ENCODE measurements around the gene ARHGAP26.

The ARHGAP26 gene

DNA sequence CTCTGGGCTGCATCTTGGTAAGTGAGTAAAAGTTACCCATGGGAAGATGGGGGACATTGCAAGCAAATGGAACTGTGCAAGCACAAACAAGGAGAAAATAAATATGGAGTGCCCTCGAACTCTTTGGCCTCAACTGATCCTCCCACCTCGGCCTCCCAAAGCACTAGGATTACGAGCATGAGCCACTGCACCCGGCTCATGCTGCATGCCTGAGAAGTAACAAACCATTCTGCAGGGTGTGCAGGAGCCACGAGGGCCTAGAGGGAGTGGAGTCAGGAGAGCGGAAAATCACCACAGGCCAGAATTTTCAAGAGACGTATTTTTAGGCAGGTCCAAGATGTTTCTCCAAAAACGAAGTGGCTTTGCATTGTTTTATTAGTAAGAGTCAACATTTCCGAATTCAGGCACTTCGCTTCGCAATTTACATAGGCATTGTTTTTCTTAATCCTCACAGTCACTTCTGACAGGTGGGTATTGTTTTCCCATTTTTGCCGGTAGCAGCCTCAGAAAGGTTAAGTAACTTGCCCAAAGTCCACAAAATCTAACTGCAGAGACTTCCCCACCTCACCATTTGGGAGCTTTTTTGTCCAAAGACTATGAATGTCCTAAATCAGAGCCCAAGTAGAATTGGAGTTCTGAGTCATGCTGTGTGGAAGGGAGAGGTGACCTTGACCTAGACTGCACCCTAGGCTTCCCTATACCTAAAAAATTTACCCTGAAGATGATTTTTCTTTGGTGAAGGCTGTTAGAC is 403.1 kb downstream of the ARHGAP26 start:
- DNase-seq (ENCODE audit: low spot score): no peak
- FAIRE-seq: no peak

DNA sequence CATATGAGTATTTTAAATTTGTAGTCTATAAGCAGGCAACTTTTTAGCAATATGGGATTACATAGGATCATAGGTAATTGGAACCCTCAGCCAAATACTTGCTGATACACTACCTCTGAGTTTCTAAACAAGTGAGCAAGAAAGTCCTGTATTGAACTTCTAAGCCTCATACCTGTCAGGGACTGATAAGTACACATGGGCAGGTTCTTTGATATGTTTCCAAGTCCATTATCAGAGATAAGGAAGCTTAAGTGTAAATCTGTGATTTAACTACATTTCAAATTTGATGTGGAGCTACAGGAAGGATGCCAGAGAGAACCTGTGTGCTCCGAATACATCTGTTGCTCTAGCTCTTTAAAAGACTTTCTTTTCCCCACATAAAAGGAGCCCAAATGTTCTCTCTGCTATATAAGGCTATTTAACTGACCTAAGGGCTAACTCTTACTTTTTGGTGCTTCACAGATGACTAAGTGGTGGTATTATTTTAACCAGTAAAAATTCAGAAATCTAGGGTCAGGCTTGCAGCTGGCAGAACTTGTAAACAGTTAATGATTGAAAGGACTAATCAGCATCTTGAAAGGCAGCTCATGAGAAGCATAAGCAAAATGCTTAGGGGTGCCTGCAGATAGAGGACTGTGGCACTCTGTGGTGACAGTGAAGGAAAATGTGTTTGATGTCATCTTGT is 404.7 kb downstream of the ARHGAP26 start:
- DNase-seq (ENCODE audit: low spot score): peak; percentile 78
- FAIRE-seq: peak; percentile 94

DNA sequence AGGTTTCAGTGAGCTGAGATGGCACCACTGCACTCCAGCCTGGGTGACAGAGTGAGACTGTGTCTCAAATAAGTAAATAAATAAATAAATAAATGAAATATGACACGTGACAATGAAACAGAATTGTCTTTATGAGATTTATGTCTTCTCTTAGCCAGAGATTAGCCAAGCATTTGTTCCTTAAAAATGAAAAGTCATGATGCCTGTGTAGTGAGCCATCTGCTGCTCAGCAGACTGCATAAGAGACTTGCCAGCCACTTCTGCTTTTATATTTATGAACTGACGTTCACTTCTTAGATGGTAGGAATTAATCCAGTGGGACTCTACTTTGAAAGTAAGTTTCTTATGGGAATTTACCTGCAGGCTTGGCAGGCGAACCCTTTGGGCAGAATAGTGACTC is 405.9 kb downstream of the ARHGAP26 start:
- FAIRE-seq (no peak), DNase-seq (ENCODE audit: low spot score) (no peak)

DNA sequence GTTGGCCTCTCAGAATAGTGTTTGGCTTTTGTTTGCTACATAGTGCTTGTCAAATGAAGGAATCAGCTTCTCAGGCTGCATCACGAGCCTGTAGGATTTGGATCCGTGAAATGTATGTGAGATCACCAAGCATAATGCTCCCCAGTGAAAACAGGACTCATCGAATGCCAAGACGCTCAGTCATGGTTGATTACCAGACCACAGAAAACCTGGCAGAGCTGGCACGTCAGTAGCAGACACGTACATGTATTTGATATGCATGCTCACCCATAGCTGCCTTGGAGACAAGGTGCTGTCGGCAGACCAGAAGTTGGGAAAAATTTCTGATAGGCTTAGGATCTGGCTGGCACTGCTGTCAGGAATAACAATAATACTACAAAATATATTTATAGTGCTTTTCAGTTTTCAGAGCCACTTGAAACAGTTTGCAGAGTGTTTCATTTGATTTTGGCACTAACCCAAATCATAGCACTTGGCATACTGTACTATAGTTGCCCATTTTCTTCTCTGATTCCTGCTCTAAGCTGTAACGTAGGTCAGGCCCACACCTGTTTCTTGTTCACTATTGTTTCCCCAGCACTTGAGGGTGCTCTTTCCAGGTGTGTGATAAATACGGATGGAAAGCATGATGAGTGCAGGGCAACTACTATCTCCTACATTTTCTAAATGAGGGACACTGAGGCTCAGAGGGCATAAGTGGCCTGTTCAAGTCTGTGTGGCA is 407.2 kb downstream of the ARHGAP26 start:
- DNase-seq (ENCODE audit: low spot score): peak; percentile 100

DNA sequence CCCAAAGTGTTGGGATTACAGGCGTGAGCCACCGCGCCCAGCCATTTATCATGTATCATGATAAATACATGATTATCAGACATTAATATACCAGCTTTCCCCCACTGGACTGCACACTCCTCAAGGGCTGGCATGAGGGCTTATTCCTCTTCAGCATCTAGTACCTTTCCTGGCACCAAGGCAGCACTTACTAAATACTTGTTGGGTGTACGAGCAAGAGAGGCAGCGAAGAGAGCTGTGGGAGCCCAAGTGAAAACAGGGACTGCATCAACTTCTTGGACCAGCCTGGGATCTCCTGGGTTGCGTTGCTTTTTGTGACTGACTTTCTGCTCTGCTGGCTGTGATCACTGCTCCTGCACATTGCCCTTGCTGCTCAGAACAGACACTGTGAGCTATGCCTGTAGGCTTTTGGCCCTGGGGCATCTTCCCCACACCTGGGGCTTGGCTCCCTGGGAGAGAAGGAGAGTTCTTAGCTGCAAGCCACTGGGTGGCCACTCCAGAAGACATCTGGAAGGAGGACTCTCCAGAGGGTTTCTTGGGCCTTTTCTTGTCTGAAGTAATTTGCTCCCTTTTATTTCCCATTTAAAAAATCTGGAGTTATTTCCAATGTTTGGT is 409.1 kb downstream of the ARHGAP26 start:
- DNase-seq (ENCODE audit: low spot score) (no peak), FAIRE-seq (no peak)

More for the DNA sequence above, 407.2 kb downstream of the ARHGAP26 start:
- peak; percentile 99 for FAIRE-seq

DNA sequence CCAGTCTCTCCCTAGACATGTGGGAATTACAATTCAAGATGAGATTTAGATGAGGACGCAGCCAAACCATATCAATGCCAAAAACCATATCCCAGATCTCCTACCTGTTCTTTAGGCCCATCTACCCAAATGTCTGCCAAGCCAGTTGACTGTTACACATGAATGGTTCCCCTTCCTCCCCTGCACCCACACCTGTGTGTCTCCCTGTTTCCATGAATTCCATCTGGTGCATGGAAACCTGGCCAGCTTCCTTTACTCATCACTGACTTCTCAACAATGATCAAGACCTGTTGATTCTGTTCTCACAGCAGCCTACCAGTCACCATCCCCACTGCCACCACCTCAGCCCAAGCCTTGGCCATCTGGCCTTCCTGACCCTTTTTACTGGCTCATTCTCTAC is 410.6 kb downstream of the ARHGAP26 start:
- no peak for DNase-seq (ENCODE audit: low spot score)
- FAIRE-seq: no peak

DNA sequence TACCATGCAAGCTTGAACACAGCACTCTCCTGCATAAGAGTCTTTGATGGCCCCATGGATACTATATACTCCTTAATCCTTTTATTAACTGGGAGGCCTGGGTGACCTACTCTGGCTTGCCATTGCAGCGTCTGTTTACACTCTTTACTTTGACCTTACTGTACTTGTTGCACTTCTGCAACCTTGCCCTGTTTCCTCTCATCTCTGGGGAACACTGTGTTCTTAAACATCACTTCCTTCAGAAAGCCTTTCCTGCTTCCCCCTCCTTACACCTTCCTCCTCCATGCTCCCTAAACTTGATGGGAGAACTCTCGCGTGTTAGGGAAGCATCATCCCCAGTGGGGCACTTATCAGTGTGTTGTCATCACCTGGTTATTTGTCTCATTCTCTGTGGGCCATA is 411.0 kb downstream of the ARHGAP26 start:
- DNase-seq (ENCODE audit: low spot score) (no peak), FAIRE-seq (no peak)

DNA sequence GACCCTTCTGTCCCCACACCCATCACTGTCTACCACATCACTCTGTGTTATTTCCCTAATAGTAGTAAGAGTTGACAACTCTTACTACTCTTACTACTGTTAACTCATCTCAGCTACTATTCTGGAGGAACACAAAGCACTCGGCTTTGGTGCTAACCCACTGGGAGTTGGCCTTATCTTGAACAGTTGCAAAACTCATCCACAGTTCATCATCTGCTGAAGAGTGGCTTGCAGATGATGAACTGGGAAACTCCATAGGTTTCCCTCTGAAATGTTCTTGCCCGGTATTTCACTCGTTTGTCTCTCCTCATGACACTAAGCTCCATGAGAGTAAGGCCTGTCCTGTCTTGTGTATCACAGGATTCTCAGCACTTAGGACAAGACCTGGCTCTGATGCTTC is 411.9 kb downstream of the ARHGAP26 start:
- FAIRE-seq (no peak), DNase-seq (ENCODE audit: low spot score) (no peak)

DNA sequence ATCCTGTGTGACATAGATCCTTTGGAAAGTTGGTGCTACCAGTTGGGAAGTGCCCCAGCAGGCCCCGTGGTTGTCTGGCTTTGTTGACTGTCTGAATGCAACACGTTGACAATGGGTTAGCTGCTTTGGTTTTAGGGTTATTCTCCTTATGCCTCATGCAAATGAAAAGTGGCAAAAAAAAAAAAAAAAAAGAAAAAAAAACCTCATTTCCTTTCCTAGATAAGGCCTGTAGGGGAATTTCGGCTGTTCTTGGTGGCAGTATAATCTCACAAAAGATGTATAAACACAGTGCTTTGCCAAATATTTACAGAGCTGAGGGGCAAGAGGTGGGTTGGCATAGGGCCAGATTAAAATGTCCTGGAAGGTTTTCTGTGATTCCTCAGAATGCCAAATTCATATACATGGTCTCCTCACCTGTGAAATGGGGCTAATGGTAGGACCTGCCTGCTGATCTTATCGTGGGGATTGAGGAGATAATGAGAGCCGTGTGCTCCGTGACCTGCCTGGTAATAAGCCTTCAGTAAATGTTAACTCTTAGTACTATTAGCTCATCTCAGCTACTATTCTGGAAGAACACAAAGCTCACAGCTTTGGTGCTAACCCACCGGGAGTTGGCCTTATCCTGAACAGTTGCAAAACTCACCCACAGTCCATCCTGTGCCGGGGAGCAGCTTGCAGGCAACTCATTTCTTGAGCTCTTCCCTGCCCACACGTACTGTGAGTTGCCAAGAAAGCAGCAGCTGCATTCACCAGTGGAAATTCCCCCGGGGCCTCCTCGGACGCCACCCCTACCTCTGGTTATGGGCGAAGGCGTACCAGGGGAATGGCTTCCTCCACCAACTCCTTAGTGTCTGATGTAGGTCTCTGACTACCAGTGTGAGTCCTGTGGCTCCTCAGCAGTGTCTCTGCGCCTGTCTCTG is 413.0 kb downstream of the ARHGAP26 start:
- FAIRE-seq (no peak), DNase-seq (ENCODE audit: low spot score) (no peak)

DNA sequence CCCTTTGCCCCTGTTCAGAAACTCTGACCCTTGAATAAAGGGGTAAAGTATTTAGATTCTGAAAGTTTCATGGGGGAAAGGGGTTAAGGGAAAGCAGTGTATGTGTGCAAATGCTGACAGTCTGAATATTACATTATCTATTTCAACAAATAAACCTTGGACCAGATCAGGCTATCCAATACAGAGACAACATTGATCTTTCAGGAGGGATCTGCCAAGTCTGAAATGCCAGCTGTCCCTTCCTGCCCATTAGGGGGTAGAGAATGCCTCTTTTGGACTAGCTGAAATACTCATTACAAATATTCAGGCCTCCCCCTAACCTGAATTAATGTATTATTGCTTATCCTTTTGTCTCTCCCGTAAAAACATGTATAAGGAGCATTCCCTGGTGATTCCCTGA is 413.8 kb downstream of the ARHGAP26 start:
- no peak for FAIRE-seq
- DNase-seq (ENCODE audit: low spot score): no peak

DNA sequence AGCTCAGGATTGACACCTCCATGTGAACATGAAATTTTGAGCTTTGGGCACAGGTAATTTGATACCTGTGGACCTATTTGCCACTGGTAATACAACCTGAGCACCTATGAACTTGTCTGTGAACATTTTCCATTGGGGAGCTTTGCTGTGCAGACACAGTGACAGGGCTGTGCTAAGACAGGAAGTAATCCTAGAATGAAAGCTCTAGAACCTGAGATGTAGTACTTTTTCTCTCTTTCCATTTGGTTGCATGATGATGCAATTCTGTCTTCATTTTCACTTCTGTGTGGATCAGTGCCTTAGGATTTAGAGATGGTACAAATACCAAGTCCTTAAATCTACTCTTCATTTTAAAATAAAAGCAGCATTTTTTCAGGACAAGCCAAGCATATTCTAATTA is 416.4 kb downstream of the ARHGAP26 start:
- FAIRE-seq (no peak), DNase-seq (ENCODE audit: low spot score) (no peak)

DNA sequence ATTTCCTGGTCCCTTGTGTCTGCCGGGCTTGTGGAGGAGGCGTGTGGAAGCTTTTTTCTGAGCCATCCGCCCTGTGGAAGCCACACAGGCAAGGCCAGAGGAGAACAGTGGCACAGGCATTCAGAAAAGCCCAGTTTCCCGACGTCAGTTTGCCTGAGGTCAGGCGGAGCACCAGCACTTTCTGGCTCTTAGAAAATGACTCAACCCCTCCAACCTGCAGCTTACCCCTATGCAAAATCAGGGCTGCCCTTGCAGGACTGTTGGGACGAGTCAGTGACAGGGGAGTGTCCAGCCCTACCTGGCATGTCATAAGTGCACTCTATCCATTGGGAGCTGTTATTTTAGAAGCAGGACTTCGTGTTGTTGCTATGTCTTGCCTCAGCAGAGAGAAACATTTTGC is 417.3 kb downstream of the ARHGAP26 start:
- DNase-seq (ENCODE audit: low spot score) (no peak), FAIRE-seq (no peak)

DNA sequence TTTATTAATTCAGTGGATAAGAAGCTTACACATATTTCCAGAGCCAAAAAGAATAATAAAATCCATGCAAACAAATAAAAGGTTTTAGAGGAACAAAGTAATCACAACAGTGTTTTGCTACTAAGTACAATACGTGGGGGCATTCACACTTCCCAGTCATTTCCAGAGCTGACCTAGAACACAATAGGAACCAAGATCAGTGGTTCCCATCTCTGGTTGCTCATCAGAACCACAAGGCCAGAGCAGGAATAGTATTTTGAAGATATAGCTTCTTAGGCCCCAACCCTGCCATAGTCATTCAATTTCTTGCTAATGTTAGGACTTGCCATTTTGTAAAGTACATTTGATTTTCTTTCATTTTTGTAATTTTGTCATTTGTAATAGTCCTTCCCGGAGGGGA is 417.9 kb downstream of the ARHGAP26 start:
- no peak for FAIRE-seq
- DNase-seq (ENCODE audit: low spot score): no peak

DNA sequence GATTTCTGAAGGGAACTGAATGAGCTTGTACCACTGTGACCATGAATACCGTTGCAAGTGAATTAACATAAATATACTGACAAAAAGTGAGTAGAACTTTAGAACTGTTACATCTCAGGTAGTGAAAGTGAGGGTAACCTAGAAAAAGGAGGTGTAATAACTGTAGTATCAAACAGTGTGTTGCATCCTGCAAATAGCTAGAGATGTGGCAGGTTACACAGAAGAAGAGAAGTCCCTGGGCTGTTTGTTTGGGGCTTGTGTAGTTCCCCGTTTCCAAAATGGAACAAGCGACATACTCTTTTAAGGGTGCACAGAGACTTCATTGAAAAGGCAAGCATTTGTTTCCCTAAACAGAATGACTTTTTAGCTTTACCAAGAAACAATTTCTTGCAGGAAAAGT is 418.5 kb downstream of the ARHGAP26 start:
- FAIRE-seq: no peak
- DNase-seq (ENCODE audit: low spot score): no peak

DNA sequence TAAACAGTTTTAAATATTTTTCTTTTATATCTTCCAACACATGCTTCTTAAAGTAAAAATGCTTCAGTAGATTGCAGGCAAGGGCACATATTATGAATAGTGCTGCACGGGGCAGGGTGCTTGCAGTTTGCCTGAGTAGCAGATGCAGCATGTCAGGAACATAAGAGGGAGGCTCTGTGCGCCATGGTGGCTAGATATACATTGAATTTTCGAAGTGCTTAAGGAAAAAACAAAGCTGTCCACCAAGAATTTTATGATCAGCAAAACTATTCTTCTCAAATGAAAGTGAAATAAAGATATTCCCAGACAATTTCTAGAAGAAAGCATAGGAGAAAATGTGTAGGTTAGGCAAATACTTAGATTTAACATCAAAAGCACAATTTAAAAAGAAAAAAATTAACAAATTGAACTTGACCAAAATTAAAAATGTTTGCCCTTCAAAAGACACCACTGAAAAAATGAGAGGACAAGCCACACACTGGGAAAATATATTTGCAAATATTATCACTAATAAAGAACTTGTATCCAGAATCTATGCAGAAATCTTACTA is 420.2 kb downstream of the ARHGAP26 start:
- FAIRE-seq (no peak), DNase-seq (ENCODE audit: low spot score) (no peak)

DNA sequence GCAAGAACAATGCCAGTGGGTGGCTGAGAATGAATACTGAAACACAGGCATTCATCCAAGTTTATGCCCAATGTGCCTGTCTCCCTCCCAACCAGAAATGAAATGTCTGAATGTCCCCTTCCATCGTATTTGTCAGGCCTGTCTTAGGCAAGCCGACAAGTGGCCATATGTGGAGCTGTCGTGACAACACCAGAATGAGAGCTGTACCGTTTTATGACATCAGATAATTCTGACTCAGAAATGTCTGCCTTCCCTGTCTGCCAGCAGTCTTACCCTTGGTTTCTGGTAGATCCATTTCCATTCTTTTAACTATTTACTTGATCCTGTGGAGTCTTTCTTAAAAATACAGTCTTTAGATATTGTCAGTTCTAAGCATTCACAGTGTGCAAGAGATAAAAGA is 421.5 kb downstream of the ARHGAP26 start:
- no peak for DNase-seq (ENCODE audit: low spot score)
- no peak for FAIRE-seq

DNA sequence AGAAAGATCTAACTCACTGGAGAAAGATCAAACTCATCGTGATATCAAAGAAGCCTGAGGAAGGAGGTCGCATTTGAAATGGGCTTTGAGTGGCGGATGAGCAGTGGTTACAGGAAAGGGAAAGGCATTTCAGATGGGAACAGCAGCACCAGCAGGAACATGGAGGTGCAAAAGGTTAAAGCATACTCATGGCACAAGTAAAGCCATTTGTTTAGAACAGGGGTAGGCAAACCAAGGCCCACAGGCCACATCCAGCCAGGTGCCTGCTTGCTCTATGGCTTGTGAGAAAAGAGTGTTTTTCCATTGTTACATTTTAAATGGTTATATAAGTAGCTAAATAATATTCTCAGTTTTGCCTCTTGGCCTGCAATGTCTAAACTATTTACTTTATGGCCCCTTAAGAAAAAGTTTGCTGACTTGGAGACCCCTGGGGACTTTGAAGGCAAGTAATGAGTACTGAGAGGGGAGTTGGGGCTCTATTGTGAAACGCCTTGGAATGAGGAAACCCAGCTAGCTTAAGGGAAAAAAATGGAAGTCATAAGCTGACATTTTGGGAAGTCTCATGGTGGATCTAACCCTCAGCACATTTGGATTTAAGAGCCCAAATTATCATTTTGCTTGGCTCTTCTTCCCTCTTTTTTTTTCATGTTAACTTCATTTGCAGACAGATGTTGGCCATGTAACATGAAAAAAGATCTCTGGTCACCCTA is 422.2 kb downstream of the ARHGAP26 start:
- FAIRE-seq (no peak), DNase-seq (ENCODE audit: low spot score) (no peak)

DNA sequence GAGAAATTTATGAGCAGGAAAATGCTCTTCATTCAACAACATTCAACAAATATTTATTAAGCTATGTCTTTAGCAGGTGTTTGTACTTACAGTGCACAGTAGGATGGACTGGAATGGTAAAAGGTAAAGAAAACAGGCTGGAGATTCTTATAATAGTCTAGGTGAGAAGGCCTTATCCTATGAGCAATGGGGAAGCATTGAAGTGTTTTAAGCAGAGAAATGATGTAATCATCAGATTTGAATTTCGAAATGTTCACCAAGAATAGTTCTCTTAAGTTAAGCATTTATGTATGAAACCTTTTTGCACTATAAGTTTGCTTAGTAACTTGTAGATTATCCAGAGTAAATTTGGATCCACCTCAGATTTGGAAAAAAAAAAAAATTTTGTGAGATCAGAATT is 424.0 kb downstream of the ARHGAP26 start:
- DNase-seq (ENCODE audit: low spot score) (no peak), FAIRE-seq (no peak)

DNA sequence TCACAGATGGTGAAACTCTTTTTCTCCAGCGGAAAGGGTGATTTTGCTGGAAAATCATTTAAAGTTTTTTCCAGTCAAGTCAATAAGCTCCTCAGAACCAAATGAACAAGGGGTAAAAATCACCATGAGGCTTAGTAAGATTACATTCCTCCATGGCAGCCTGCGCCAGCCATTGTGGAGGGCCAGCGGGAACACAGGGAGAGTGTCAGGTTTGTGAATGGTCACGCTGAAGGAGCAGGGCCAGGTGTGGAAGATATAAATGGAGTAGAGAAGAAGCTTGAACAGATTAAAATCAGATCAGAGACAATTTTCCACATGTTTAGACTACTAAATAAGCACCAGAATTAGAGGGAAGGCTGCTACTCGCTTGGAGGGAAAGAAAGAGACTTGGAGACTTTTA is 424.5 kb downstream of the ARHGAP26 start:
- no peak for FAIRE-seq
- DNase-seq (ENCODE audit: low spot score): no peak

DNA sequence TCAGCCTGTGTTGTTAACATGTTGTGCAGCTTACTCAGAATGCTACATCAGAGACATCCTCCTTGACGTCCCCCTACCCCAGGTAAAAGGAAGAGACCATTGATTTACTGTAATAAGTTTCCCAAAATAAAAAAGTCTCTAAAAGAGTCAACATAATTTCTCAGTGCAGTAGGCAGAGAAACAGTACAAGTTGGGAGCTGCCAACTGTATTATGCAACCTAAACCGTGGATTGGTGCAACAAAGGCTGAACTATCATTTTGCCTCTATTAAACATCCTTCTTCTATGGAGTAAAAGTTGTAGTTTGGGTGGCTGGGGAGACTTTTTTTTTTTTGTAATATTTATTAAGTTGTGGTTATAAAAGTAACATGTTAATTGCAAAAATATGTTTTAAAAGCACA is 425.3 kb downstream of the ARHGAP26 start:
- DNase-seq (ENCODE audit: low spot score): no peak
- no peak for FAIRE-seq

Data from RCC 7860 (cell line).